GM23338 (cell line): ENCODE results near the gene CBX6. TPM values are rescaled to one million over a fixed set of nuclear protein-coding genes. Genes with fewer than 3 reads are reported as not detected.

Source experiments
- ATAC-seq: fragments of 200-7000 bp; cut with Tn5 transposase; 3 replicates; pipeline ENCODE4 v1.9.1; 2020
- DNase-seq: peaks from one replicate; pipeline ENCODE4 v3.0.0-alpha.2; 2015; ENCODE audit warnings: low spot score
- H2AFZ ChIP-seq: fragments of 200-600 bp; sonication (generic); 2 replicates; pipeline ENCODE4 v1.8.0; 2016; ENCODE audit warnings: antibody characterized with exemption, mild to moderate bottlenecking, moderate library complexity
- H3F3A ChIP-seq: fragments of 200-600 bp; sonication (generic); replicated peaks from 2 replicates; pipeline ENCODE4 v1.8.0; 2017; ENCODE audit warnings: antibody characterized with exemption, mixed run types, low read depth
- H3K27ac ChIP-seq: fragments of 200-600 bp; sonication (generic); 2 replicates; pipeline ENCODE4 v1.6.1; 2016; ENCODE audit warnings: low read depth
- H3K27me3 ChIP-seq: fragments of 200-600 bp; sonication (generic); 2 replicates; pipeline ENCODE4 v1.8.0; 2016; ENCODE audit warnings: mild to moderate bottlenecking, mixed run types, moderate library complexity; ENCODE audit not compliant: insufficient read depth
- H3K36me3 ChIP-seq: fragments of 200-600 bp; sonication (generic); 2 replicates; pipeline ENCODE4 v1.8.0; 2016; ENCODE audit warnings: mild to moderate bottlenecking; ENCODE audit not compliant: insufficient read depth
- H3K4me1 ChIP-seq: fragments of 200-600 bp; sonication (generic); 2 replicates; pipeline ENCODE4 v1.8.0; 2016; ENCODE audit warnings: mild to moderate bottlenecking, moderate library complexity; ENCODE audit not compliant: insufficient read depth
- H3K4me2 ChIP-seq: fragments of 200-600 bp; sonication (generic); 2 replicates; pipeline ENCODE4 v1.7.1; 2017; ENCODE audit warnings: mixed run types
- H3K4me3 ChIP-seq: fragments of 200-600 bp; sonication (generic); 2 replicates; pipeline ENCODE4 v1.6.1; 2016; ENCODE audit warnings: mixed run types
- H3K79me2 ChIP-seq: fragments of 200-600 bp; sonication (generic); replicated peaks from 2 replicates; pipeline ENCODE4 v1.8.0; 2017; ENCODE audit warnings: mild to moderate bottlenecking; ENCODE audit not compliant: insufficient read depth
- H3K9me2 ChIP-seq: fragments of 200-600 bp; sonication (generic); 2 replicates; pipeline ENCODE4 v1.8.0; 2017; ENCODE audit not compliant: insufficient read depth
- H4K20me1 ChIP-seq: fragments of 200-600 bp; sonication (generic); replicated peaks from 2 replicates; pipeline ENCODE4 v1.8.0; 2017; ENCODE audit warnings: mild to moderate bottlenecking; ENCODE audit not compliant: insufficient read depth
- H3K27ac Mint-ChIP-seq: 2 replicates; pipeline ENCODE4 v1.8.0; 2020; ENCODE audit warnings: inconsistent platforms, mild to moderate bottlenecking, moderate library complexity, mixed read lengths
- H3K27me3 Mint-ChIP-seq: 3 replicates; pipeline ENCODE4 v1.8.0; 2022; ENCODE audit warnings: low read depth, mild to moderate bottlenecking, moderate library complexity, mixed read lengths, inconsistent platforms; ENCODE audit not compliant: insufficient read depth, poor library complexity
- H3K36me3 Mint-ChIP-seq: 3 replicates; pipeline ENCODE4 v1.8.0; 2021; ENCODE audit warnings: low read depth, mild to moderate bottlenecking, inconsistent platforms, moderate library complexity, mixed read lengths
- H3K4me1 Mint-ChIP-seq: 3 replicates; pipeline ENCODE4 v1.8.0; 2020; ENCODE audit warnings: mild to moderate bottlenecking, inconsistent platforms, mixed read lengths
- H3K4me3 Mint-ChIP-seq: 3 replicates; pipeline ENCODE4 v1.8.0; 2021; ENCODE audit warnings: moderate library complexity, mild to moderate bottlenecking, inconsistent platforms, mixed read lengths
- H3K9me3 Mint-ChIP-seq: 3 replicates; pipeline ENCODE4 v1.8.0; 2020; ENCODE audit warnings: moderate library complexity, mild to moderate bottlenecking, inconsistent platforms, mixed read lengths
- CREB1 ChIP-seq: fragments of 250-450 bp; sonication (Bioruptor Pico); IDR thresholded peaks from 2 replicates; pipeline ENCODE4 v1.5.0; 2020; ENCODE audit warnings: low read depth, mild to moderate bottlenecking, moderate library complexity
- ETS1 ChIP-seq: IDR thresholded peaks from 2 replicates; pipeline ENCODE4 v1.6.1; 2016; ENCODE audit warnings: antibody characterized with exemption
- EZH2 ChIP-seq: fragments of 200-600 bp; sonication (generic); IDR thresholded peaks from one replicate; pipeline ENCODE4 v1.8.0; 2017; ENCODE audit warnings: antibody characterized with exemption, mild to moderate bottlenecking, low read depth; ENCODE audit not compliant: unreplicated experiment
- JUNB ChIP-seq: IDR thresholded peaks from one replicate; pipeline ENCODE4 v1.6.1; 2016; ENCODE audit warnings: antibody characterized with exemption; ENCODE audit not compliant: unreplicated experiment
- NANOG ChIP-seq: IDR thresholded peaks from 2 replicates; pipeline ENCODE4 v1.6.1; 2016; ENCODE audit warnings: antibody characterized with exemption, borderline replicate concordance
- POLR2AphosphoS5 ChIP-seq: IDR thresholded peaks from 2 replicates; pipeline ENCODE4 v1.6.1; 2016; ENCODE audit warnings: antibody characterized with exemption, low read depth
- ZNF114 ChIP-seq: fragments of 250-450 bp; sonication (Bioruptor Pico); IDR thresholded peaks from 2 replicates; pipeline ENCODE4 v1.5.0; 2020; ENCODE audit warnings: mild to moderate bottlenecking, moderate library complexity
- ZNF331 ChIP-seq: fragments of 250-450 bp; sonication (Bioruptor Pico); IDR thresholded peaks from 2 replicates; pipeline ENCODE4 v1.5.0; 2020; ENCODE audit warnings: low read depth, mild to moderate bottlenecking, moderate library complexity
- polyA plus RNA-seq: library from polyadenylated mRNA; unstranded; fragments of >200 nt; fragmentation: Nextera tagmentation; extraction: Ambion mirVana; gene quantifications from 2 replicates; pipeline ENCODE4 v1.2.1, GENCODE V29; 2016
- total RNA-seq: library from RNA; depleted of rRNA; stranded (reverse); fragments of >200 nt; shearing (Covaris generic); gene quantifications from 2 replicates; pipeline ENCODE4 v1.2.3, GENCODE V29; 2014
- TF ChIP-seq, protein P1 (sequence below): IDR thresholded peaks from one replicate; pipeline ENCODE4 v1.6.1; 2018; ENCODE audit warnings: antibody characterized with exemption; ENCODE audit not compliant: unreplicated experiment
- TF ChIP-seq, protein P2 (sequence below), 2 experiments: fragments of 200-600 bp in 1 of 2; sonication (generic) in 1 of 2; conservative IDR thresholded peaks; 2 replicates each; pipeline versions ENCODE4 v1.5.1 to v1.6.1; 2016 to 2017; ENCODE audit warnings: antibody characterized with exemption in 2 of 2, low read depth in 2 of 2, mild to moderate bottlenecking in 2 of 2, moderate library complexity in 1 of 2

The CBX6 gene
- total and polyA plus RNA-seq, 2 experiments from 2014 or later: 18.5 to 23.0 TPM

GRCh38 chr22:38852522-38852921, 19.5 kb downstream of the CBX6 start (continued):
- TF ChIP-seq, protein P1, sequence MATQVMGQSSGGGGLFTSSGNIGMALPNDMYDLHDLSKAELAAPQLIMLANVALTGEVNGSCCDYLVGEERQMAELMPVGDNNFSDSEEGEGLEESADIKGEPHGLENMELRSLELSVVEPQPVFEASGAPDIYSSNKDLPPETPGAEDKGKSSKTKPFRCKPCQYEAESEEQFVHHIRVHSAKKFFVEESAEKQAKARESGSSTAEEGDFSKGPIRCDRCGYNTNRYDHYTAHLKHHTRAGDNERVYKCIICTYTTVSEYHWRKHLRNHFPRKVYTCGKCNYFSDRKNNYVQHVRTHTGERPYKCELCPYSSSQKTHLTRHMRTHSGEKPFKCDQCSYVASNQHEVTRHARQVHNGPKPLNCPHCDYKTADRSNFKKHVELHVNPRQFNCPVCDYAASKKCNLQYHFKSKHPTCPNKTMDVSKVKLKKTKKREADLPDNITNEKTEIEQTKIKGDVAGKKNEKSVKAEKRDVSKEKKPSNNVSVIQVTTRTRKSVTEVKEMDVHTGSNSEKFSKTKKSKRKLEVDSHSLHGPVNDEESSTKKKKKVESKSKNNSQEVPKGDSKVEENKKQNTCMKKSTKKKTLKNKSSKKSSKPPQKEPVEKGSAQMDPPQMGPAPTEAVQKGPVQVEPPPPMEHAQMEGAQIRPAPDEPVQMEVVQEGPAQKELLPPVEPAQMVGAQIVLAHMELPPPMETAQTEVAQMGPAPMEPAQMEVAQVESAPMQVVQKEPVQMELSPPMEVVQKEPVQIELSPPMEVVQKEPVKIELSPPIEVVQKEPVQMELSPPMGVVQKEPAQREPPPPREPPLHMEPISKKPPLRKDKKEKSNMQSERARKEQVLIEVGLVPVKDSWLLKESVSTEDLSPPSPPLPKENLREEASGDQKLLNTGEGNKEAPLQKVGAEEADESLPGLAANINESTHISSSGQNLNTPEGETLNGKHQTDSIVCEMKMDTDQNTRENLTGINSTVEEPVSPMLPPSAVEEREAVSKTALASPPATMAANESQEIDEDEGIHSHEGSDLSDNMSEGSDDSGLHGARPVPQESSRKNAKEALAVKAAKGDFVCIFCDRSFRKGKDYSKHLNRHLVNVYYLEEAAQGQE: no peak
- TF ChIP-seq JUNB (no peak), CREB1 (CRISPR knock-in tag) (no peak), NANOG (no peak), ZNF114 (no peak), POLR2AphosphoS5 (no peak), EZH2 (no peak), ZNF331 (CRISPR knock-in tag) (no peak)

DNA sequence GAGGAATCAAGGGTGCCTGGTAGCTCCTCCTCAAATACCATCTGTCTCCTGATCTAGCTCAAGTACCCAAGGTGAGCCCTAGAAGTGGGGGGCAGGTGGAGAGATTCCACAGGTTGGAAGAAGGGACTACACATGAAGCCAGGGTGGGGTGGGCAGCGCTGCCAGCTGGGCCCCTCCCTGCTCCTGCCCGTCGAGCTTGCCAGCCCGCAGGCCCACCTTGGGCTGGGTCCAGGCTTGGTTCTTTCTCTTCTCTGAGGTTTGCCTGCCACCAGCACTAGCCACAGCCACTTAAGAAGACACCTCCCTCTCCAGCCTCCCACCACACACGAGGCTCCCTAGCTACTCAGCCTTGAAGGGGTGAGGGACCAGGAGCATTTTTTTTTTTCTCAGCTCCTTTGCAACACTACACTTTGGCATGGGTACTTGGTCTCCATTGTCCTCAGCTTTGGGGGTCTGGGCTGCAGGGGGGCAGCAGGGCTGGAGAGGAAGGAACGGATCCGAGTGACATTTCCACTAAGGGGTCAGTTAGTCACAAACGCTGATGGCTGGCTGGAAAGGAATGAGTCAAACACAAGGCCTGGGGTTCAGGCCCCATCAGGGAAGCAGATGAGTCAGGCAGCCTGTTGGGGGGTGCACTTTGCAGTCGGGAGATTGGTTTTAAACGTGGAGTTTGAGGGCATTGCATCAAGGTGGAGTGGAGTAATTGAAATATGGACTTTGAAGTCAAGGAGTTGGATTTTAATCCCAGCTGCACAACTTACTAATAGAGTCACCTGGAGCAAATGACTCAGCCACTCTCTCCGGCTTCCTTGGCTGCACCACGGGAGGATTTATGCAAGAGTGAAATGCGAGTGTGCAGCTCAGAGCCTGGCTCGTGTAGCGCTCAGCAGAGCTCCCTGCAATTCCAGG, 20.8 kb downstream of the CBX6 start:
- H3K4me2 ChIP-seq: no peak overlapping the region
- no peaks in the 10 kb centered on the region for H3K79me2 ChIP-seq
- no peak for DNase-seq
- no peaks in the 10 kb centered on the region for H4K20me1 ChIP-seq
- no peak overlapping the region for H2AFZ ChIP-seq
- H3F3A ChIP-seq: no peaks in the 10 kb centered on the region; the same call in 1 of the 2 replicates
- no peaks in the 10 kb centered on the region for H3K36me3 Mint-ChIP-seq
- H3K36me3 ChIP-seq: no peaks in the 10 kb centered on the region
- no peak for TF ChIP-seq ZNF331 (CRISPR knock-in tag)
- no peak for TF ChIP-seq ETS1
- TF ChIP-seq, protein P2, sequence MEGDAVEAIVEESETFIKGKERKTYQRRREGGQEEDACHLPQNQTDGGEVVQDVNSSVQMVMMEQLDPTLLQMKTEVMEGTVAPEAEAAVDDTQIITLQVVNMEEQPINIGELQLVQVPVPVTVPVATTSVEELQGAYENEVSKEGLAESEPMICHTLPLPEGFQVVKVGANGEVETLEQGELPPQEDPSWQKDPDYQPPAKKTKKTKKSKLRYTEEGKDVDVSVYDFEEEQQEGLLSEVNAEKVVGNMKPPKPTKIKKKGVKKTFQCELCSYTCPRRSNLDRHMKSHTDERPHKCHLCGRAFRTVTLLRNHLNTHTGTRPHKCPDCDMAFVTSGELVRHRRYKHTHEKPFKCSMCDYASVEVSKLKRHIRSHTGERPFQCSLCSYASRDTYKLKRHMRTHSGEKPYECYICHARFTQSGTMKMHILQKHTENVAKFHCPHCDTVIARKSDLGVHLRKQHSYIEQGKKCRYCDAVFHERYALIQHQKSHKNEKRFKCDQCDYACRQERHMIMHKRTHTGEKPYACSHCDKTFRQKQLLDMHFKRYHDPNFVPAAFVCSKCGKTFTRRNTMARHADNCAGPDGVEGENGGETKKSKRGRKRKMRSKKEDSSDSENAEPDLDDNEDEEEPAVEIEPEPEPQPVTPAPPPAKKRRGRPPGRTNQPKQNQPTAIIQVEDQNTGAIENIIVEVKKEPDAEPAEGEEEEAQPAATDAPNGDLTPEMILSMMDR (conservative IDR thresholded peaks at IDR 0.05; ENCODE audit: low read depth in 2 of 2): no peak
- no peak for TF ChIP-seq ZNF114
- TF ChIP-seq CREB1 (CRISPR knock-in tag): no peak
- no peak for ATAC-seq
- H3K27me3 ChIP-seq: peaks cover 6% of the 10 kb centered on the region
- H3K27ac ChIP-seq: no peak overlapping the region
- no peak overlapping the region for H3K27ac Mint-ChIP-seq
- no peaks in the 10 kb centered on the region for H3K9me3 Mint-ChIP-seq
- no peaks in the 10 kb centered on the region for H3K9me2 ChIP-seq
- H3K4me3 ChIP-seq: no peak overlapping the region
- peaks cover 5% of the 10 kb centered on the region; the same call in 1 of the 2 replicates for H3K4me1 ChIP-seq
- H3K27me3 Mint-ChIP-seq: peaks cover 3% of the 10 kb centered on the region
- no peak overlapping the region for H3K4me3 Mint-ChIP-seq
- H3K4me1 Mint-ChIP-seq: peaks cover 8% of the 10 kb centered on the region
